GM12864 (cell line): ENCODE results near the gene SFTA2.

Source experiments
- DNase-seq: peaks from one replicate; pipeline ENCODE4 v3.0.0-alpha.2; 2011; ENCODE audit warnings: low read depth
- H3K4me3 ChIP-seq: 2 replicates; pipeline ENCODE4 v1.5.1; 2011; ENCODE audit warnings: mild to moderate bottlenecking, low read depth, low read length, control low read depth
- TF ChIP-seq, protein P1 (sequence below): IDR thresholded peaks from 2 replicates; pipeline ENCODE4 v1.5.1; 2011; ENCODE audit warnings: low read depth, mild to moderate bottlenecking, moderate library complexity, low read length, control low read depth, inconsistent platforms; ENCODE audit errors: missing control alignments

The SFTA2 gene

DNA sequence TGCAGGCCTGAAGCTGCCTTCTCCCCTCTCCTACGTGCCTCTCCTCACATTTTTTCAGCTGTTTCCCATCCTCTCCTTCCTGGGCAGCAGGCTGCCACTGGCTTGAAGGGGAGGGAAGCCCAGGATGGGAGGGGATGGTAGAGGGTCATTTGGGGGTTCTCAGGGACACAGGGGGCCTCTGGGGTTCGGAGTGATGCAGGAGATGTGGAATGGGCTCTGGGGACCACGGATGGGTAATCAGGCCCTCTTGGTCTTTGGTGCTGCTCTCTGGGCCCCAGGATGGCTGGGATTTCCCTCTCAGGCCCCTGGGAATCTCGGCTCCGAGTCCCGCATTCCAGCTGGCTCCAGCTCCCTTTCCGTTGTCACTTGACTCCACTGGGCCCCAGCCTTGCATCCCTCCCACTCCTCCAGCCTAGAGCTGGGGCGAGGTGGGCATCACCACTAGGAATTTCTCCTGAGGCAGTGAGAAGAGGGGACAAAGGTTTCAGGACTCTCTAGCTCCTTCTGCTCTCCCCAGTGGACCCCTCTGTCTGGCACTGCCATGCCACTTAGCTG lies 49.7 kb downstream of the SFTA2 start:
- DNase-seq = no peak
- no peak overlapping the region for H3K4me3 ChIP-seq
- TF ChIP-seq, protein P1, sequence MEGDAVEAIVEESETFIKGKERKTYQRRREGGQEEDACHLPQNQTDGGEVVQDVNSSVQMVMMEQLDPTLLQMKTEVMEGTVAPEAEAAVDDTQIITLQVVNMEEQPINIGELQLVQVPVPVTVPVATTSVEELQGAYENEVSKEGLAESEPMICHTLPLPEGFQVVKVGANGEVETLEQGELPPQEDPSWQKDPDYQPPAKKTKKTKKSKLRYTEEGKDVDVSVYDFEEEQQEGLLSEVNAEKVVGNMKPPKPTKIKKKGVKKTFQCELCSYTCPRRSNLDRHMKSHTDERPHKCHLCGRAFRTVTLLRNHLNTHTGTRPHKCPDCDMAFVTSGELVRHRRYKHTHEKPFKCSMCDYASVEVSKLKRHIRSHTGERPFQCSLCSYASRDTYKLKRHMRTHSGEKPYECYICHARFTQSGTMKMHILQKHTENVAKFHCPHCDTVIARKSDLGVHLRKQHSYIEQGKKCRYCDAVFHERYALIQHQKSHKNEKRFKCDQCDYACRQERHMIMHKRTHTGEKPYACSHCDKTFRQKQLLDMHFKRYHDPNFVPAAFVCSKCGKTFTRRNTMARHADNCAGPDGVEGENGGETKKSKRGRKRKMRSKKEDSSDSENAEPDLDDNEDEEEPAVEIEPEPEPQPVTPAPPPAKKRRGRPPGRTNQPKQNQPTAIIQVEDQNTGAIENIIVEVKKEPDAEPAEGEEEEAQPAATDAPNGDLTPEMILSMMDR = no peak

DNA sequence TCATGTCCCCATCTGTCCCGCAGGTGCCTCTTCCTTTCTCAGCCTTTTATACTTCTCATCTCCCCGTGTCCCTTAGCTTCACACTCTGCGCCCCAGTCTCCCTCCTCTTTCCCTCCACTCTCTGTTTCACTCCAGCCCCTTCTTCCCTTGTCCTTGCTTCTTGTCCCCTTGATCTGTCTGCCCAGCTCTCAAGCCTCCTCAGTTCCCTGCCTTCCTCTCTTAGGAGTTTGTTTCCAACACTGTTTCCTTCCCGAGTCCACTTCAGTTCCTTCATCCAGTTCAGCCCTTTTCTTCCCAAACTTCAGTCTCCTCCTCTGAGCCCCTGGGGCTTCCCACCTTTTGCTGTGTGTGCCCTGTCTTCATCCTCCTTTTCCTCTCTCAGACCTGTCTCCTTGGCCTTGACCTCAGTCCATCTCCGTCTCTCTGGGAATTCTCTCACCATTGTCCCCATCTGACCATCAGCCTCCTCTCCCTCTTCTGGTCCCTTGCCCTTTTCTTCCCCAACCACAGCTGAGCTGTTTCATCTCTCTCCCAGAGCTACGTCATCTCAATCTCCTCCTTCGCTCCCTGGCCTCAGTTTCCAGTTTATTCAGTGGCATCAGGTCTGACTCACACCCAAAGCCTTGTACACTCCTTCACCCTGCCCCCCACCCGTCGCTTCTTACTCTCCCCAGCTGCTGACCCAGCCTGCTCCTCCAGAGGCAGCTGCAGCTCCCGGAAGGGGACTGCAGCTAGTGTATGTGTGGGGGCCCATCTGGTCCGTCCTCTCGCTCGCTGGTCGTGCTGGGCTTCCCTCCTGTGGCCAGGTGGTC lies 50.4 kb downstream of the SFTA2 start:
- H3K4me3 ChIP-seq = no peak overlapping the region
- TF ChIP-seq, protein P1 = no peak
- no peak for DNase-seq
